HG03066 (cell line): ENCODE data around the gene GSTA2.
"Not testable (repeated sequence)": the region's sequence is repeated elsewhere in the genome, so short reads cannot be mapped to it uniquely, and the experiment has no call there.

Source experiments
- ATAC-seq: cut with Tn5 transposase; IDR thresholded peaks from one replicate; pipeline ENCODE4 v1.9.1; 2021; ENCODE audit warnings: low read depth; ENCODE audit not compliant: unreplicated experiment

GSTA2 gene

DNA sequence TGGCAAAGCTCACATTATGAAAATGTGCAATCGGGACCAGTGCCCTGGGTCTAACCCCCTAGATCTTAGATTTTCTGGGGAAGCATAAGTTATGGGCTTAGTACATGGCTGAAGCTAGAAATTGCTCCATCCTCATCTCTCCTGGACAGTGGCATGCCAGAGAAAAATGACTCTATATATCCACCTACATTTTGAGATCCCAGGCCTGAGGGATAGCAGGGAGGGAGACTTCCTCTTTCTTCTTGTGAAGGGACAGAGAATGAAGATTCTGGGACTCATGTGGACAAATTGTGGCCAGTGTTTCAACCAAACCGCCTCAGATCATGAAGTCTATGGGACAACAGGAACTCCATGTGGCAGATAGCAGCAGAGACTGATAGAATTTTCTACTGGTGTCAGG, 35.4 kb downstream of the GSTA2 start:
- no peak for ATAC-seq

DNA sequence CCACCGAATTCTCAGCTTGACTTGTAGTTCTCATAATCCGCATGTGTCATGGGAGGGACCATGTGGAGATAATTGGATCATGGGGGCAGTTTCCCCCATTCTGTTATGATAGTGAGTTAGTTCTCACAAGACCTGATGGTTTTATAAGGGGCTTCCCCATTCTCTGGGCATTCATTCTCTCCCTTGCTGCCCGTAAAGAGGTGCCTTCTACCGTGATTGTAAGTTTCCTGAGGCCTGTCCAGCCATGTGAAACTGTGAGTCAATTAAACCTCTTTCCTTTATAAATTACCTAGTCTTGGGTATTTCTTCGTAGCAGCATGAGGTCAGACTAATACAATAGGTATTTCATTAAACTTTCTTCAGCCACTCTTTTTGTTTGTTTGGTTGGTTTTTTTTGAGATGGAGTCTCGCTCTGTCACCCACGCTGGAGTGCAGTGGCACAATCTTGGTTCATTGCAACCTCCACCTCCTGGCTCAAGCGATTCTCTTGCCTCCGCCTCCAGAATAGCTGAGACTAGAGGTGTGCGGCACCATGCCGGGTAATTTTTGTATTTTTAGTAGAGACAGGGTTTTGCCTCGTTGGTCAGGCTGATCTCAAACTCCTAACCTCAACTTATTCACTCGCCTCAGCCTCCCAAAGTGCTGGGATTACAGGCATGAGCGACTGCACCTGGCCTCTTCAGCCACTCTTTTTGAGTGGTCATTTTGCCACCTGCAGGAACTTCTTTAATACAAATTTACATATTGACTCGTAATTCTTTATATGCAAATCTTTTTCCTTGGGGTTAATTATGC, 36.3 kb downstream of the GSTA2 start:
- no peak for ATAC-seq

DNA sequence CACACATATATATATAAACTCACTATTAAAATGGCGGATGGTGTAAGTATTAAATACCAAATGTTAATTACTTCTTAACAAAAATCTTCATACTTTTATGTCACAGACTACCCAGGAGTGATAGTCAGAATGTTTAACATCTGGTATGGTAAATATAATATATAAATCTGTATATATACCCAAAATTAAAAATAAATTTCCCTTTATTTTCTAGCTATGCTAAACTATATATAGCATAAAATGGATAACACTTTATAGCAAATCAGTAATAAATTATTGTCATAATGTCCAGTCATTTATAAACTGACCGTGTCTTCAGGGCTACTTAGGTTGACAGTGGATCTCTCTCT, 37.1 kb downstream of the GSTA2 start:
- no peak for ATAC-seq

GRCh38 chr6:52725535-52726192, 37.6 kb downstream of the GSTA2 start:
- ATAC-seq = no peak

GRCh38 chr6:52725143-52725534, 38.1 kb downstream of the GSTA2 start:
- no peak for ATAC-seq

DNA sequence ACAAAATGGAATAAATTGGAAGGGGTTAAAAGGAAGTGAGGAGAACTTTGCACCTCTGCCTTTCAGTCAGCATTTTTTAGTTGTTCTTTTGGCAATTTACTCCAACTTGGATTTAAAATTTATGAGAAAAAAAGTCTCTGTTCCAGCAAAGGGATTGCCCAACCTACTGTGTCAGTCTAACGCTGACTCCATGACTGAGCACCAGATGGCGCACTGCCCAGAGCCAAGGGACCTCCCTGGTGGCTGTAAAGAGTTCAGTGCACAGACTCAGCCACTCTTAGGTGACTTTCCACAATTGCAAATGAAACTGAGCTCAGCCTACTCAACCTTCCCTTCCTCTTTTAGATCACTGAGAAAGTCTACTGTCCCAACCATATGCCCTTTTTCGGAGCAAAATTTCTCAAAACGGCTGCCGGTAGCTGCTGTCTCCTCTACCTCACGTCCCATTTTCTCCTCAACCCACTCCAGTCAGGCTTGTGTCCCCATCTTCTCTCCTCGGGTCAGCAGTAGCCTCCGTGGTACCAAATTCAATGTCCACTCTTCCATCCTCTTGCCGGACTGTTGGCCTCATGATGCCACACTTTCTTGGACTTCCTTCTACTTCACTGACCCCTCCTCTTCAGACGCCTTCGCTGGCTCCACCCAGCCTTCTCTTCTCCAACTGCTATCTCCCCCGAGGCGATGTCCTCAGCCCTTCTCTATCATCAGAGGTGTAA, 38.7 kb downstream of the GSTA2 start:
- ATAC-seq = peak; percentile 98

GRCh38 chr6:52724042-52724405, 39.3 kb downstream of the GSTA2 start:
- ATAC-seq = no peak

GRCh38 chr6:52720321-52720720, 43.0 kb downstream of the GSTA2 start:
- no peak for ATAC-seq

- no peak for ATAC-seq
Observed at GRCh38 chr6:52718550-52718949, 44.7 kb downstream of the GSTA2 start.

DNA sequence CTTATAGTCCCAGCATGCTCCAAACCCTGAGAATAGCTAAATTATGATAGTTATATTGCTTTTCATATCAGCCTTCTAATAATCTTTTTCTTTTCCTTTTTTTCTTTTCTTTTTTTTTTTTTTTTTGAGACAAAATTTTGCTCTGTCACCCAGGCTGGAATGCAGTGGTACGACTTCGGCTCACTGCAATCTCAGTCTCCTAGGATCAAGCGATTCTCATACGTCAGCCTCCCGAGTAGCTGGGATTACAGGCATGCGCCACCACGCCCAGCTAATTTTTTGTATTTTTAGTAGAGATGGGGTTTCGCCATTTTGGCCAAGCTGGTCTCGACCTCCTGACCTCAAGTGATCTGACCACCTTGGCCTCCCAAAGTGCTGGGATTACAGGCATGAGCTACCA, 48.5 kb downstream of the GSTA2 start:
- ATAC-seq = not testable (repeated sequence)

GRCh38 chr6:52712136-52712535, 51.1 kb downstream of the GSTA2 start:
- no peak for ATAC-seq

DNA sequence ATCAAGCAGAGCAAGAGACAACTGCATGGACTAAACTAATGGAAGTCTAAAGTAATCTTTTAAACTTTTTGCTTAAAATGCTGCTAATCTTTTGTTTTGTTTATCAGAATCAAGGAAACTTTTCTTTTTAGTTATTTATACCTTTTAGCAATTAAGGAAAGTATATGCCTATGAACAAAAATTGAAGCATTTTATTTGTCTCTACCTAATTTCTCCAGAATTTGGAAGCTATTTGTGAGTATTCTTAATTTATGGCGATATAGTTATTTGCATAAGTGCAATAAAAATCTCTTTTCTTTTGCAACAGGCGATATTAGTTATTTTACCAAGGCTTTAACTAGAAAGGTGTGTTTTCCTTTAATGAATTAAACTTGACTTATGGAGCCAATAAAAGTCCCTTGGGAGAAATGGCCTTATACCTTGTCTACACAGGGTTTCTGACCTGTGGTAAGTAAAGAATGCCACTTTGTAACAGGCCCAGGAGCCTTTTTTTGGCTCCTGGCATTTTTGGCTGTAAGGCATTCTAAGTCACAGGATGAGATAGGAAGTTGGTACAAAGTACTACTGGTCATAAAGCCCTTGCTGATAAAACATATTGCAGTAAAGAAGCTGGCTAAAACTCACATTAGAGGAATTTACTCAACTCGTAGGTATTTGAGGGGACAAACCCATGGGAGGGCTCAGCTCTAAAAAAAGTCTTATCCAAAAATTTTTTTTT, 55.2 kb downstream of the GSTA2 start:
- no peak for ATAC-seq

- no peak for ATAC-seq
Observed at GRCh38 chr6:52706001-52706400, 57.3 kb downstream of the GSTA2 start.

GRCh38 chr6:52704781-52705502, 58.3 kb downstream of the GSTA2 start:
- ATAC-seq = not testable (repeated sequence)

- ATAC-seq = no peak
Observed at GRCh38 chr6:52704060-52704459, 59.2 kb downstream of the GSTA2 start.
